ENCODE measurements around the gene SEMA6B.
"Not testable (repeated sequence)": the region's sequence is repeated elsewhere in the genome, so short reads cannot be mapped to it uniquely, and the experiment has no call there.

DNA sequence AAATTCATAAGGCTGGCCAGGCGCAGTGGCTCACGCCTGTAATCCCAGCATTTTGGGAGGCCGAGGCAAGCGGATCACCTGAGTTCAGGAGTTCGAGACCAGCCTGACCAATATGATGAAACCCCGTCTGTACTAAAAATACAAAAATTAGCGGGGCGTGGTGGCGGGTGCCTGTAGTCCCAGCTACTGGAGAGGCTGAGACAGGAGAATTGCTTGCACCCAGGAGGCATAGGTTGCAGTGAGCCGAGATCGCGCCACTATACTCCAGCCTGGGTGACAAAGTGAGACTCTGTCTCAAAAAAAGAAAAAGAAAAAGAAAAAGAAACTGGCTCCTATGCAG is 17.7 kb downstream of the SEMA6B start:
- TF ChIP-seq, protein P1, sequence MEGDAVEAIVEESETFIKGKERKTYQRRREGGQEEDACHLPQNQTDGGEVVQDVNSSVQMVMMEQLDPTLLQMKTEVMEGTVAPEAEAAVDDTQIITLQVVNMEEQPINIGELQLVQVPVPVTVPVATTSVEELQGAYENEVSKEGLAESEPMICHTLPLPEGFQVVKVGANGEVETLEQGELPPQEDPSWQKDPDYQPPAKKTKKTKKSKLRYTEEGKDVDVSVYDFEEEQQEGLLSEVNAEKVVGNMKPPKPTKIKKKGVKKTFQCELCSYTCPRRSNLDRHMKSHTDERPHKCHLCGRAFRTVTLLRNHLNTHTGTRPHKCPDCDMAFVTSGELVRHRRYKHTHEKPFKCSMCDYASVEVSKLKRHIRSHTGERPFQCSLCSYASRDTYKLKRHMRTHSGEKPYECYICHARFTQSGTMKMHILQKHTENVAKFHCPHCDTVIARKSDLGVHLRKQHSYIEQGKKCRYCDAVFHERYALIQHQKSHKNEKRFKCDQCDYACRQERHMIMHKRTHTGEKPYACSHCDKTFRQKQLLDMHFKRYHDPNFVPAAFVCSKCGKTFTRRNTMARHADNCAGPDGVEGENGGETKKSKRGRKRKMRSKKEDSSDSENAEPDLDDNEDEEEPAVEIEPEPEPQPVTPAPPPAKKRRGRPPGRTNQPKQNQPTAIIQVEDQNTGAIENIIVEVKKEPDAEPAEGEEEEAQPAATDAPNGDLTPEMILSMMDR (IDR thresholded peaks at IDR 0.05): not testable (repeated sequence)
- TF ChIP-seq, protein P2, sequence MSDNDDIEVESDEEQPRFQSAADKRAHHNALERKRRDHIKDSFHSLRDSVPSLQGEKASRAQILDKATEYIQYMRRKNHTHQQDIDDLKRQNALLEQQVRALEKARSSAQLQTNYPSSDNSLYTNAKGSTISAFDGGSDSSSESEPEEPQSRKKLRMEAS (IDR thresholded peaks at IDR 0.05; ENCODE audit: low read depth): not testable (repeated sequence)
- TF ChIP-seq GABPA (IDR thresholded peaks at IDR 0.05; ENCODE audit: low read depth); IRF3 (IDR thresholded peaks at IDR 0.05; ENCODE audit: low read depth, low read length); TEAD4 (IDR thresholded peaks at IDR 0.05; ENCODE audit: borderline replicate concordance, insufficient read depth); FOXJ3 (CRISPR knock-in tag; IDR thresholded peaks at IDR 0.05): not testable (repeated sequence)
- TF ChIP-seq, protein P3, sequence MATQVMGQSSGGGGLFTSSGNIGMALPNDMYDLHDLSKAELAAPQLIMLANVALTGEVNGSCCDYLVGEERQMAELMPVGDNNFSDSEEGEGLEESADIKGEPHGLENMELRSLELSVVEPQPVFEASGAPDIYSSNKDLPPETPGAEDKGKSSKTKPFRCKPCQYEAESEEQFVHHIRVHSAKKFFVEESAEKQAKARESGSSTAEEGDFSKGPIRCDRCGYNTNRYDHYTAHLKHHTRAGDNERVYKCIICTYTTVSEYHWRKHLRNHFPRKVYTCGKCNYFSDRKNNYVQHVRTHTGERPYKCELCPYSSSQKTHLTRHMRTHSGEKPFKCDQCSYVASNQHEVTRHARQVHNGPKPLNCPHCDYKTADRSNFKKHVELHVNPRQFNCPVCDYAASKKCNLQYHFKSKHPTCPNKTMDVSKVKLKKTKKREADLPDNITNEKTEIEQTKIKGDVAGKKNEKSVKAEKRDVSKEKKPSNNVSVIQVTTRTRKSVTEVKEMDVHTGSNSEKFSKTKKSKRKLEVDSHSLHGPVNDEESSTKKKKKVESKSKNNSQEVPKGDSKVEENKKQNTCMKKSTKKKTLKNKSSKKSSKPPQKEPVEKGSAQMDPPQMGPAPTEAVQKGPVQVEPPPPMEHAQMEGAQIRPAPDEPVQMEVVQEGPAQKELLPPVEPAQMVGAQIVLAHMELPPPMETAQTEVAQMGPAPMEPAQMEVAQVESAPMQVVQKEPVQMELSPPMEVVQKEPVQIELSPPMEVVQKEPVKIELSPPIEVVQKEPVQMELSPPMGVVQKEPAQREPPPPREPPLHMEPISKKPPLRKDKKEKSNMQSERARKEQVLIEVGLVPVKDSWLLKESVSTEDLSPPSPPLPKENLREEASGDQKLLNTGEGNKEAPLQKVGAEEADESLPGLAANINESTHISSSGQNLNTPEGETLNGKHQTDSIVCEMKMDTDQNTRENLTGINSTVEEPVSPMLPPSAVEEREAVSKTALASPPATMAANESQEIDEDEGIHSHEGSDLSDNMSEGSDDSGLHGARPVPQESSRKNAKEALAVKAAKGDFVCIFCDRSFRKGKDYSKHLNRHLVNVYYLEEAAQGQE (IDR thresholded peaks at IDR 0.05; ENCODE audit: low read depth, low read length): not testable (repeated sequence)
